Vagina (tissue), 2 donors: ENCODE data around the gene FAM43B.
A peak's percentile ranks its signal among the peaks of the same experiment; 100 is the strongest.

Source experiments
- POLR2AphosphoS5 ChIP-seq, 2 donors: sonication (generic); formaldehyde crosslinking; IDR thresholded peaks; one replicate each; pipeline ENCODE4 v1.9.0; 2017; ENCODE audit warnings: antibody characterized with exemption in 2 of 2, mild to moderate bottlenecking in 2 of 2, low read depth in 1 of 2; ENCODE audit not compliant: insufficient read depth in 1 of 2
- TF ChIP-seq, protein P1 (sequence below), 3 experiments: fragments of 450-650 bp in 2 of 3; fragments of 200-600 bp in 1 of 3; sonication (generic) in 1 of 3; IDR thresholded peaks; one replicate each; pipeline ENCODE4 v1.5.1; 2017 to 2019; ENCODE audit warnings: antibody characterized with exemption in 3 of 3, mild to moderate bottlenecking in 2 of 3, moderate library complexity in 2 of 3

DNA sequence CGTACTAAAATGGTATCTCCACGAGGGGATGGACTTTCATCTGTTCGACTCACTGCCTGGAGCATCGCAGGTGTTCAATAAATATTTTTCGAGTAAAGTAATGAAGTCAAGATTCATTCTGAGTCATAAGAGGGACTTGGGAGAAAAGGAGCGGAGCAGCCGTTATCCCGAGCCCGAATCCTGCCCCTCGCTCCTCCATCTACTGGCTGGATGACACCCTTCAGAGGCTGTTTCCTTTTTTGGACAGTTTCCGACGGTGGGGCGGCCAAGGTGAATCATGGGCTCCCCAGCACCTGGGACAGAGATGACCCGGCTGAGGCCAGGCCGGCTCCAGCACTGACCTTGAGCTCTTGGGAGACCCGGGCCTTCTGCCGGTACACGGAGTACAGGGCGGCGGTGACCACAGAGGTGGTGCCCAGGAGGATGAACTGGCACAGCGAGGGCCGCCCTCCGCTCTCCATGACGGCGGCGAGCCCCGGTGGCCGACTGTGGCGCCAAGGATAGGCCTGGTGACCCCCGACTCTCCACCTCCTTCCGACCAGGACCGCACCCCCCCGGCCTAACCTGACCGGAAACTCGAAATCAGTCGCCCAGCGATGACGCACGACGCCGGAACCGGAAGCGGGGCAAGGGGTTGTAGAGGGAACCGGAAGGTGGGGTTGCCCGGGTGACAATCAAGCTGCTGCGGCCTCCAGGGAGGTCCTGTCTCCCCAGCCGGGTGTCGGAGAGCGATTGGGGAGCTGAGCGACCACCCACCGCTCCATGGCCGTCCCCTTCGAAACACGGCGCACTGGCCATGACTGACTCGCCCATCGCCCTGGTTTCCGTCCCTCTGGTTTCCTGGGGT, 44.6 kb upstream of the FAM43B start, which contains the start of gene MUL1:
- TF ChIP-seq, protein P1, sequence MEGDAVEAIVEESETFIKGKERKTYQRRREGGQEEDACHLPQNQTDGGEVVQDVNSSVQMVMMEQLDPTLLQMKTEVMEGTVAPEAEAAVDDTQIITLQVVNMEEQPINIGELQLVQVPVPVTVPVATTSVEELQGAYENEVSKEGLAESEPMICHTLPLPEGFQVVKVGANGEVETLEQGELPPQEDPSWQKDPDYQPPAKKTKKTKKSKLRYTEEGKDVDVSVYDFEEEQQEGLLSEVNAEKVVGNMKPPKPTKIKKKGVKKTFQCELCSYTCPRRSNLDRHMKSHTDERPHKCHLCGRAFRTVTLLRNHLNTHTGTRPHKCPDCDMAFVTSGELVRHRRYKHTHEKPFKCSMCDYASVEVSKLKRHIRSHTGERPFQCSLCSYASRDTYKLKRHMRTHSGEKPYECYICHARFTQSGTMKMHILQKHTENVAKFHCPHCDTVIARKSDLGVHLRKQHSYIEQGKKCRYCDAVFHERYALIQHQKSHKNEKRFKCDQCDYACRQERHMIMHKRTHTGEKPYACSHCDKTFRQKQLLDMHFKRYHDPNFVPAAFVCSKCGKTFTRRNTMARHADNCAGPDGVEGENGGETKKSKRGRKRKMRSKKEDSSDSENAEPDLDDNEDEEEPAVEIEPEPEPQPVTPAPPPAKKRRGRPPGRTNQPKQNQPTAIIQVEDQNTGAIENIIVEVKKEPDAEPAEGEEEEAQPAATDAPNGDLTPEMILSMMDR (IDR thresholded peaks at IDR 0.05), result no peak
- peak; percentile 88 to 91 for TF ChIP-seq POLR2AphosphoS5 (IDR thresholded peaks at IDR 0.05; ENCODE audit: insufficient read depth in 1 of 2, low read depth in 1 of 2)
